GM10248 (cell line): Measurements from ENCODE around the gene SMPD2.

Experiments
- CTCF ChIA-PET: fragments of 300-600 bp; sonication (Branson Sonifier 250); formaldehyde crosslinking; extraction: SDS; loops from one replicate; lab custom pipeline; 2021; ENCODE audit warnings: antibody characterized with exemption; lab: Yijun Ruan, JAX
- POLR2A ChIA-PET: fragments of 350-650 bp; sonication (Branson Sonifier 250); formaldehyde crosslinking; extraction: SDS; loops from one replicate; lab custom pipeline; 2020; ENCODE audit warnings: antibody characterized with exemption; lab: Yijun Ruan, JAX
- DNase-seq: peaks from one replicate; pipeline ENCODE4 v3.0.0; 2012; ENCODE audit errors: extremely low spot score
- TF ChIP-seq, protein P1 (sequence below): IDR thresholded peaks from 2 replicates; pipeline ENCODE4 v1.5.1; 2012; ENCODE audit warnings: mild to moderate bottlenecking, low read depth; ENCODE audit errors: extremely low read depth, missing control alignments, control extremely low read depth

SMPD2 gene

GRCh38 chr6:109453156-109453555 is 12.6 kb downstream of the SMPD2 start:
- ChIA-PET POLR2A (interaction anchor here (1.3 kb wide), 1 partner anchor 8 kb away, joined by 4 read pairs; no protein-coding TSS in a partner anchor), CTCF (interaction anchor here (1.2 to 3.9 kb wide), 5 partner anchors 8 to 369 kb away, joined by 3 to 19 read pairs (median 8); partner anchors contain the start of genes CD164, PPIL6 and SMPD2)
- TF ChIP-seq, protein P1, sequence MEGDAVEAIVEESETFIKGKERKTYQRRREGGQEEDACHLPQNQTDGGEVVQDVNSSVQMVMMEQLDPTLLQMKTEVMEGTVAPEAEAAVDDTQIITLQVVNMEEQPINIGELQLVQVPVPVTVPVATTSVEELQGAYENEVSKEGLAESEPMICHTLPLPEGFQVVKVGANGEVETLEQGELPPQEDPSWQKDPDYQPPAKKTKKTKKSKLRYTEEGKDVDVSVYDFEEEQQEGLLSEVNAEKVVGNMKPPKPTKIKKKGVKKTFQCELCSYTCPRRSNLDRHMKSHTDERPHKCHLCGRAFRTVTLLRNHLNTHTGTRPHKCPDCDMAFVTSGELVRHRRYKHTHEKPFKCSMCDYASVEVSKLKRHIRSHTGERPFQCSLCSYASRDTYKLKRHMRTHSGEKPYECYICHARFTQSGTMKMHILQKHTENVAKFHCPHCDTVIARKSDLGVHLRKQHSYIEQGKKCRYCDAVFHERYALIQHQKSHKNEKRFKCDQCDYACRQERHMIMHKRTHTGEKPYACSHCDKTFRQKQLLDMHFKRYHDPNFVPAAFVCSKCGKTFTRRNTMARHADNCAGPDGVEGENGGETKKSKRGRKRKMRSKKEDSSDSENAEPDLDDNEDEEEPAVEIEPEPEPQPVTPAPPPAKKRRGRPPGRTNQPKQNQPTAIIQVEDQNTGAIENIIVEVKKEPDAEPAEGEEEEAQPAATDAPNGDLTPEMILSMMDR = no peak
- no peak for DNase-seq

DNA sequence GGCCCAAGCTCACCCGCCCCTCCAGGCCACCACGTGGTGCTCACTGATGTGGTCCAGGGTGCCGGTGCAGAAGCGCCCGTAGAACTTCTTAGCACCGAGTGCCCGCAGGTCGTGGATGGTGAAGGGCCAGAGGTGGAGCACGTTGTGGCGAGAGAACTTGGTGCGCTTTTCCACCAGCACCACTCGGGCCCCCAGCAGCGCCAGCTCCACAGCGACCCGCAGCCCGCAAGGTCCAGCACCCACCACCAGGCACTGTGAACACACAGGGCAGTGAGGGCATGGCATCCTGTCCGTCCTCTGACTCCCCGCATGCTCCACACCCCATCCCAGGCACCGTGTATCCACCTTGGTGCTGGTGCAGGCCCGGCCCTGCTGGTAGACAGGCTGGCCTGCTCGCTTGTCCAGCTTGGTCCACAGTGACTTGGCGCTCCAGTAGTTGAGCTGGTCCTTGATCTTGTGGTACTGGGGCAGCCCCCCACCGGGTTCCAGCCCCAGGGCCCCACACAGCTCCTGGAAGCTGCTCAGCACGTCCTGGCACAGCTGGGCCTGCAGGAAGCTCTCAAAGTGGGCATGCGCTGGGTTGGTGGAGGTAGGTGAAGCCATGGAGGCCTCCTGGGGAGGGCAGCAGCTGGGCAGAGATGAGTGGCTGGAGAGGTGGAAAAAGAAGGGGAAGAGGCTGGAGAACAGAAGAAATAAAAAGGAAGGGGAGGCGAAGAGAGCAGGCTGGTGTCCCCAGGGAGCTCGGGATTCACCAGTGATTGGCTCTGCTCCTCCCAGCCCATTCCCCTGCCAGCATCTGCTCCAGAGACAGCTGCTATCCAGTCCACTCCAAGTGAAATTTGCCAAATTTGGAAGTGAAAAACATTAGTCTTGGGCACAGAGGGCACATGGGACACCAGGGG is 13.3 kb downstream of the SMPD2 start:
- peak; percentile 15 for DNase-seq
- CTCF ChIA-PET = interaction anchor here (1.1 to 3.9 kb wide), 6 partner anchors 9 to 370 kb away, joined by 3 to 19 read pairs (median 8); partner anchors contain the start of genes CD164, PPIL6 and SMPD2
- POLR2A ChIA-PET = interaction anchor here (0.9 to 1.3 kb wide), 3 partner anchors 8 to 80 kb away, joined by 3 to 4 read pairs (median 3); no protein-coding TSS in a partner anchor
- TF ChIP-seq, protein P1 = no peak

GRCh38 chr6:109454496-109455436 is 14.2 kb downstream of the SMPD2 start:
- TF ChIP-seq, protein P1 = no peak
- CTCF ChIA-PET = interaction anchor here (0.7 to 3.9 kb wide), 11 partner anchors 8 to 371 kb away, joined by 3 to 19 read pairs (median 7); partner anchors contain the start of genes CD164, PPIL6 and SMPD2

GRCh38 chr6:109455437-109456110 is 15.1 kb downstream of the SMPD2 start, which contains the start of gene MICAL1:
Gene MICAL1 (minus strand): TSS chr6:109455772. CDS start chr6:109454196, 1,576 bp downstream.
- POLR2A ChIA-PET = interaction anchor here (0.6 to 1.1 kb wide), 2 partner anchors 14 to 73 kb away, joined by 3 read pairs; partner anchors contain the start of gene CD164
- TF ChIP-seq, protein P1 = peak; percentile 13
- peak; percentile 83 for DNase-seq
- CTCF ChIA-PET = interaction anchor here (0.7 to 6.2 kb wide), 9 partner anchors 9 to 268 kb away, joined by 3 to 45 read pairs (median 5); partner anchors contain the start of genes CD164, PPIL6 and SMPD2

More at GRCh38 chr6:109454496-109455436, 14.2 kb downstream of the SMPD2 start:
- POLR2A ChIA-PET = interaction anchor here (0.9 to 1.3 kb wide), 4 partner anchors 9 to 81 kb away, joined by 3 to 4 read pairs (median 3); partner anchors contain the start of gene CD164
- DNase-seq = peak; percentile 73

DNA sequence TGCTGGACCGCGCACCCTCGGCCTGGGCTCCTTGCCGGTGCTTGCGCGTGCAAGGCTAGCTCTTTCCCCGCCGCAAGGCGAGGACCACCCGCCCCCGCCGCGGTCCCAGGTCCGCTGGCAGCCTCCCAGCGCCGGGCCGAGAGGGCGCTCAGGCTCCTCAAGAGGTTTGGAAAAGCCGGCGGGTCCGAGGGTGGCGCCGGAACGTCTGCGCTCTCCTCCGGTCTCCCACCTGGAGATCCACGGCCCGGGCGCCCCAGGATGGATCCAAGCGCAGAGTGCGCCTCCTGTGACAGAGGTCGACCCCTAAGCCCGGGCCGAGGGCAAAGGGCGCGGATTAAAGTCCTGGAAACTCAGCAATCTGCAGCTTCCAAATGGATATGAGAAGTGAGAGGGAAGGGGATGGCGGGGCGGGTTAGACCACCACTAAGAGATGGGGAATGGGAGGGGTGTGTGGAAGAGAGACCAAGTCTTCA is 15.6 kb downstream of the SMPD2 start:
- TF ChIP-seq, protein P1 = no peak
- ChIA-PET CTCF (interaction anchor here (0.7 to 6.2 kb wide), 9 partner anchors 9 to 268 kb away, joined by 3 to 45 read pairs (median 5); partner anchors contain the start of genes CD164, PPIL6 and SMPD2), POLR2A (interaction anchor here (0.6 kb wide), 1 partner anchor 15 kb away, joined by 3 read pairs; no protein-coding TSS in a partner anchor)
- DNase-seq = no peak
